ENCODE data around the gene FGF13.
A peak's percentile ranks its signal among the peaks of the same experiment; 100 is the strongest.

The FGF13 gene

DNA sequence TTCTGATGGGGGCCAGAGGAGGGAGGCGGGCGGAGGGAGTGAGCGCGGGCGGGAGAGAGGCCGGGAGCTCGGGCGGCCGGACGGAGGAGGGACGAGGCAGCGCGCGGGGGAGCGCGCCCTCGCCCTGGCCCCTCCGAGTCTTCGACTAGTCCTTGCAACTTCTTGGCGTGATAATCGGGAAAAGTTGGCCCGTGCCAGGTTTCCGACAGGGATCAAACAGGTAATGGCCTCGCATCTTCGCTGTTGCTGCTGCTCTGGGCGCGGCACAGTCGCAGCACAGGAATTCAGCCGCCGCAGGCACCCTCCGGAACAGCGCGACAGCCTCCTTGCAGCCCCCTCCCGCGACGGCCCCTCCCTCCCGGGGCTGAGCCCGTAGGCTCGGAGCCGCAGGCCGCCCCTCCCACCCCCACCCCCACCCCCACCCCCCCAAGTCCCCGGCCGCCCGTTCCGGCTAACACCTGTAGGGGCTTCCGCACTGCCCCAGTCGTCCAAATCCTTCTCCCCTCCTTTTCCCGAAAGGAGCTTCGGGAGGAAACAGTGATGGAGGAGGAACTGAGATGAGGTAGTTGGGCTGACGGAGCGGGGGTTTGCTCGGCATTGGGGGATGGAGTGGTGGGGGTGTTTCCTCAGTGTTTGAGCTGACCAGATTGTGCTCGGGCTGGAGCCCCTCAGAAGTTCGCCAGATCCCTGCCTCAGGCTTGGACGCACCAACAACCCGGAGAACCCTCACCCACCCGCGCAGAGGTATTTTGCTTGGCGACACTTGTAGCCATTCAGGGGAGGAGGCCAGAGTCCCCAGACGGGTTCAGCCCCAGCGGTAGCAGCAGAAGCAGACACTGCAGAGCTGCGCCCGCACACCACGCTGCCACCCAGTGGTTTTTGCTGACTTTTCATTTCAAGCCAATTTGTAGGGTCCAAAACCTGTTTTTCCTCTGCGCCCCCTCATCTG is at the start of gene FGF13:
Gene FGF13, minus strand, starts transcription at position 319 of the 949 bp plus-strand sequence. CDS start 714 bp downstream, outside the sequence.
- ATAC-seq (no peak), DNase-seq (ENCODE audit: low spot score in 2 of 2) (no peak)
- Mint-ChIP-seq H3K9me3 (peaks cover 3% of the 10 kb centered on the region), H3K36me3 (no peaks in the 10 kb centered on the region), H3K4me1 (no peaks in the 10 kb centered on the region), H3K27ac (no peak within 1 kb of the TSS), H3K4me3 (no peak within 1 kb of the TSS)

DNA sequence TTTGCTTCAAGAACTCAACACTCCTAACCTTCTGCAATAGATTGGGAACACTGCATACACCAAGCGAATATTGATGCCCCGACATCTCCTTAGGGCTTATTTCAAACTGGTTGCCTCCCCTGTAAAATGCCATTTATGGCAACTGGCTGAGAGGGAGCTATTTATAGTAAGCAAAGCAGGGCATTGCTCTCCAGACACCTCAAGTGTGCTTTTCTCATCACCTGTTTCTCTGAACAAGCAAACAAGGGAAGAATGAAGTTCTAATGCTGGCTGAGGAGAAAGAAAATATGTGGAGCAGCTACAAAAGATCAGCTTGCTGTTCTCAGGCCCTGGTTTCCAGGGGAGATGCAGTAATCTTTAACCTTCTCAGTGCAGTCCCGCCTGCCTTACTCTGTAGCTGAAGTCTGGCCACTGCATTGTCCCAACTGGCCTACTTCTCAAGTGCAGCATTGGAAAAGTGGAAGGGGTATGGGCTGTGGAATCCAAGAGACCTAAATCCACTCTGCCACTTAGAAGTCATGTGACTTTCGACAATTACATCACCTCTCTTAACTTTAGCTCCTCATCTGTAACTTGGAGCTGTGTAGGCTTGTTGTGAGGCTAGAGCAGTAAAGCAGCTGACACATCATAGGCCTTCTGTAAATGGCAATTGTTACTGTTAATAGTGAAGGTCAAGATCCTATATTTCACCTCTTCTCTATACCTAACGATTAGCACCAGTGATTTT is 47.9 kb upstream of the FGF13 start:
- Mint-ChIP-seq H3K36me3 (no peaks in the 10 kb centered on the region), H3K4me1 (no peaks in the 10 kb centered on the region), H3K27ac (no peak overlapping the region), H3K9me3 (no peaks in the 10 kb centered on the region), H3K4me3 (no peak overlapping the region)
- DNase-seq (ENCODE audit: low spot score in 2 of 2) (no peak), ATAC-seq (no peak)

DNA sequence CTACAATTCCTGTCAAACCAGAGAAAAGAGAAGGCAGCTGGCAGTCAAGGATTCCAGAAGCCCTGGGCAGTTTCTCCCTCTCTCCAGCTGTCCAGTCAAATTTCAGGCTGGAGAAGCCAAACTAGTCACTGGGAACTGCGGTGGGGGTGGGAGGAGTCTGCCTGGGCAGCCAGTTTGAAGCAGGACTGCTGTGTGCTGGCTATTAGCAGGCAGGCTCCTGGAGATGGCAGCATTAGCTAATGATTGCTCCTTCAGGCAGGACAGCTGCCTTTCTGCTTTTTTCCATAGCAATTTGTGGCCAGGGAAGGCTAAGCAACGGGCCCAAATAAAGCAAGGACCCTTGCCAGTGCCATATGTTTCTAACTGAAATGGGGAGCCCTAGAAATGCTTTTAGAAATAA is 44.7 kb upstream of the FGF13 start:
- no peak for ATAC-seq
- Mint-ChIP-seq H3K36me3 (no peaks in the 10 kb centered on the region), H3K4me3 (no peak overlapping the region), H3K4me1 (no peaks in the 10 kb centered on the region), H3K9me3 (no peaks in the 10 kb centered on the region), H3K27ac (no peak overlapping the region)
- no peak for DNase-seq (ENCODE audit: low spot score in 2 of 2)

DNA sequence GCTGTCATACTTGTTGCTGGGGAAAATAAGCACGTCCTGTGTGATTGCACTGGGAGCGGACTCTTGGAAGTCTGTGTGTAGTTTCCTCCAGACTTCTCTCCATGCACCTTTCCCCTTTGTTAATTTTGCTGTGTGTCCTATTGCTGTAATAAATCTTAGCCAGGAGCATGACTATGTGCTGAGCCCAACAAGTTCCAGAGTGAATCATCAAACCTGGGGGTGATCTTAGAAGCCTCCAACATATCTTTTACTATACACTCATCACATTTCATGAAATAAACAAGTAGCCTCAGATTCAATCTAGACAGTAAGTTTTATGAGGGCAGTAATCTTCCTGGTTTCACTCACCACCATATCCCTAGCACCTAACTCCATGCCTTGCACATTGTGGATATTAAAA is 43.3 kb upstream of the FGF13 start:
- H3K4me3 Mint-ChIP-seq, result no peak overlapping the region
- H3K27ac Mint-ChIP-seq, result no peak overlapping the region
- DNase-seq (ENCODE audit: low spot score in 2 of 2), result no peak
- no peaks in the 10 kb centered on the region for H3K4me1 Mint-ChIP-seq
- ATAC-seq, result no peak
- H3K36me3 Mint-ChIP-seq, result no peaks in the 10 kb centered on the region
- H3K9me3 Mint-ChIP-seq, result no peaks in the 10 kb centered on the region

DNA sequence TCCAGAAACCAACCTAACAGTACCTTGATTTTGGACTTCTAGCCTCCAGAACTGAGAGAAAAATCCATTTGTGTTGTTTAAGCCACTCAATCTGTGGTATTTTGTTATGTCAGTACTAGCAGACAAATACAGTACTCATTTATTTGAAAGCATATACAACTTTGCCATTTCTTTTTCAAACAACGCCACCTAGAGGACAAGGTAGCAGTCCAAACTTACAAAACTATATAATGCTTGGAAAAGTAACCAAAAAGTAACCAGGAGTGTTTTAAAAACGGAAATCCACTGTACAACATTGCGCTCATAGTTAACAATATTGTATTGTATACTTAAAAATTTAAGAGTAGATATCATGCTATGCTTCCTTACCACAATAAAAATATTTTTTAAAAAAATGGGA is 37.0 kb upstream of the FGF13 start:
- DNase-seq (ENCODE audit: low spot score in 2 of 2) (no peak), ATAC-seq (no peak)
- Mint-ChIP-seq H3K27ac (no peak overlapping the region), H3K4me3 (no peak overlapping the region), H3K4me1 (no peaks in the 10 kb centered on the region), H3K36me3 (no peaks in the 10 kb centered on the region), H3K9me3 (no peaks in the 10 kb centered on the region)

DNA sequence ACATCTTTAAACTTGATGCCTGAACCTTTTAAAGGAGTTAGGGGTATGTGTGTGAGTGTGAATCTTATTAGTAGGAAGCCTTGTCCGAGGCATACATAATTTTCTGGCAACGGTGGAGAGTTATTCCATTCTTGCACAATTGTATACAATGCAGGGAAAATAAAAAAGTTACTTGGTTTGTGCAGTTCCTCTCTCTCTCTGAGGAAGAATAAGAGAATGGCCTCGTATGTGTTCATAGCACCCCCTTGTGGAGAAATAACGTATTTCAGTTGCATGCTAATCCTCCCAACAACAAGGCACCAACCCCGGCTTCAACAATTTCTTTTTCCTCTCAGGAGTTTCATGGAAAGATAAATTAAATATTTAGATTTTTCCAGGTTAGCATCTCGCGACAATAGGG is 33.7 kb upstream of the FGF13 start:
- Mint-ChIP-seq H3K36me3 (no peaks in the 10 kb centered on the region), H3K4me3 (no peak overlapping the region), H3K27ac (no peak overlapping the region), H3K4me1 (no peaks in the 10 kb centered on the region), H3K9me3 (no peaks in the 10 kb centered on the region)
- no peak for ATAC-seq
- DNase-seq (ENCODE audit: low spot score in 2 of 2), result peak in 1 of 2 donors; percentile 41

DNA sequence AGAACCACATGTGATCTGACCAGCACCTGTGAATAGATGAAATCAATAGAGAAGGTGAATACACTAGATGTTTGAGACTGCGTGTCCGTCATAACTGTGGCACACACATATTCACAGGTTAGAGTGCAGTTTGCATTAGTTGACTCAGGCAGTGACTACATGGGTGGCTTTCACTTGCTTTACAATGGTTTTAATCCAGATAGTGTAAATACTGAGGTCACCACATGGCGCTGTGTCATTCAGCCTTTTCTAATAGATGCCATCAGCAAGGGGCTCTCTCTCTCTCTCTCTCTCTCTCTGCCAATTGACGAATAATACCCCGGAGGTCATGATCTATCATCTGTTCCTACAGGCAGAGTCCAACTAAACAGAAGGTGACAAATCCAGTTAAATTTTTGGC is 30.7 kb upstream of the FGF13 start:
- Mint-ChIP-seq H3K4me1 (no peaks in the 10 kb centered on the region), H3K4me3 (no peak overlapping the region), H3K36me3 (no peaks in the 10 kb centered on the region), H3K9me3 (no peaks in the 10 kb centered on the region), H3K27ac (no peak overlapping the region)
- ATAC-seq (no peak), DNase-seq (ENCODE audit: low spot score in 2 of 2) (no peak)

DNA sequence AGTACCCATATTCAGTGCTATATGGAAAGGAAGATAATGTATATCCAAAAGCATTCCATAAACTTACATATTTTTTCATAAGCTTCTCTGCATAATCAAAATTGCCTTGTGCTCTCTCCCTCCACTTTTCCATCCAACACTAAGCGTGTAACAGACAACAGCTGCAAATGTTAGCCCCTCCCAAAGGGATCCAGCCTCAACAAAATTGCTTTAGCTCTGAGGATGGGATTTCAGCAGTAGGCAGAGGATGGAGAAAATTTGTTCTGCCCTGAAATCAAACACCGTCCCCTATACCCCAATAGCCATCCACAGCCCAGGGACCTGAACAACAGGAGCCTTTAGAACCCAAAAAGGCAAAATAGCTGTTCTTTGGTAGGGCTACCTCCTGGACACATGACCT is 28.8 kb upstream of the FGF13 start:
- Mint-ChIP-seq H3K4me3 (no peak overlapping the region), H3K9me3 (no peaks in the 10 kb centered on the region), H3K4me1 (no peaks in the 10 kb centered on the region), H3K36me3 (no peaks in the 10 kb centered on the region), H3K27ac (no peak overlapping the region)
- no peak for ATAC-seq
- no peak for DNase-seq (ENCODE audit: low spot score in 2 of 2)

DNA sequence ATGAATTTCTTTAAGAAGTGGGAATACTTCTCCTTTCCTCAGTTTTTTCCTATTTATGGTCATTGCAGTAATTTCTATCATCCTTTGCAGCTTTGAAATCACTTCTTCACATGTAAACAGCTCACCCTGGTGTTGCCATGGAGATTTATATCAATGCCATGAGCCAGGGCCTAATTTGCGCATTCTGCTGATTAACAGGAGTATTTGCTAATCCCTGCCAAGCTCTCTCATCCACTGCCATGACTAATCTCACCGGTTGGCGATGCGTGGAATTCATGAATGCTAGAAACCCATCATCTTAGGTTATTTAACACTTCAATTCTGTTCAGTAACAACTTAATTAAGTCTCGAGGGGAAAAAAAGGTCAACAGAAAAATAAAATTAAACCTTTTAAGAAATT is 11.8 kb upstream of the FGF13 start:
- ATAC-seq (no peak), DNase-seq (ENCODE audit: low spot score in 2 of 2) (no peak)
- H3K9me3 Mint-ChIP-seq, result no peaks in the 10 kb centered on the region

DNA sequence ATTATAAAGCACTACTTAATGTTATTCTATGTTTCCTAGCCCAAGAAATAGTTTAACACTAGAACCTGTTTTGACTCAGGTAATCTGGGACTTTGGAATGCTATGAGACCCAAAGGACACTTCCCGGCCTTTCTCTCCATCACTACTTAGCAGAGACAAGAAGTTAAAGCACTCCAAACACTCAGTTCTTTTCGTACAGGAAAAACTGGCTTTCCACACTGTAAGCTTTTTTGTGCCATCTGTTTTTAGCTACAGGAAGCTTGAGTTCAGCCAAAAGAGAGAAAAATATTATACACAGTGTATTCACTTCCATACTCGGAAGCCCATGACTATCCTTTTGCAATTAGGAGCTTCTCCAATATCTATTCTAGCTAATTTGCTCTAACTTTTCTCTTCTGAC is 7.9 kb upstream of the FGF13 start:
- no peak for ATAC-seq
- H3K36me3 Mint-ChIP-seq, result no peaks in the 10 kb centered on the region
- H3K4me3 Mint-ChIP-seq, result no peak overlapping the region
- H3K27ac Mint-ChIP-seq, result no peak overlapping the region
- no peaks in the 10 kb centered on the region for H3K4me1 Mint-ChIP-seq
- DNase-seq (ENCODE audit: low spot score in 2 of 2), result no peak
- H3K9me3 Mint-ChIP-seq, result peaks cover 3% of the 10 kb centered on the region

More for the DNA sequence above, 11.8 kb upstream of the FGF13 start:
- no peak overlapping the region for H3K27ac Mint-ChIP-seq
- H3K36me3 Mint-ChIP-seq, result no peaks in the 10 kb centered on the region
- no peaks in the 10 kb centered on the region for H3K4me1 Mint-ChIP-seq
- H3K4me3 Mint-ChIP-seq, result no peak overlapping the region

DNA sequence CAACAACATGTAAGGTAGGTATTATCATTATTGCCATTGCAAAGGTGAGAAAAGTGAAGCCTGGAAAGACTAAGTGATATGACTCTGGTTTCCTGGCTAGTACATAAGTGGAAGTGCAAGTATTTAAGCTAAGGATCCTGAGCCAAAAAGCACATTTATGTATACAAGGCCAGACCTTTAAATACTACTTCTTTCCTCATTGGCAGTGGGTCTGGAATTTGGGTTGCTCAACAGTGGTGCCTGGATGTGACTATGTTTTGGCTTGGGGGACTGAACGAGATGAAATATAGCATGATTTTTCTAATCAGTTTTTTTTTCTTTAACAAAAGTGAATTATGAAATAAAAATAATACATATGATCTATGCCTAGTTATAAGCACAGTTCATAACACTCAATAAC is 7.4 kb upstream of the FGF13 start:
- no peak overlapping the region for H3K4me3 Mint-ChIP-seq
- H3K4me1 Mint-ChIP-seq, result no peaks in the 10 kb centered on the region
- DNase-seq (ENCODE audit: low spot score in 2 of 2) (no peak), ATAC-seq (no peak)
- no peaks in the 10 kb centered on the region for H3K36me3 Mint-ChIP-seq
- H3K9me3 Mint-ChIP-seq, result peaks cover 3% of the 10 kb centered on the region
- H3K27ac Mint-ChIP-seq, result no peak overlapping the region

DNA sequence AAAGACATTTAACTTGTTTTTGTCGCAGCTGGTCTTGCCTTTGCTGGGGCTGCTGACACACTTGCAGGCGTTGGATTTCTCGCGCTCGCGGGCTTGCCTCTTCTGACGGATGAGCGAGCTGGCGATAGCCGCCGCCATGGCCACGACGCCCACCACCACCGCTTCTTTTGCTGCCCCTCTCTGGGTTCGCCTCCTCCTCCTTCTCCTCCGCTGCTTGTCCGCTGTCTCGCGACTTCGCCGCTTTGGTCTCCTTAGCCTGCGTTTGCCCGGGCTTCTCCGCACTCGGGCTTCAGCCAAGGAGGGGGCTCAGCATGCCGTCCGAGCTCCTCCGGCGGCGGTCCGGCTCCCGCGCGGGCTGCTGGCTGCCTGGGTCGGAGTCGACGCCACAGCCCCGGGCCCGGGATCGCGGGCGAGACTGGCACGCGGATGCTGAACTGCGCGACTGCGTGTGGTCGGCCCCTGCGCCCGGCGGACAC is 613 bp downstream of the FGF13 start:
- DNase-seq (ENCODE audit: low spot score in 2 of 2), result no peak

DNA sequence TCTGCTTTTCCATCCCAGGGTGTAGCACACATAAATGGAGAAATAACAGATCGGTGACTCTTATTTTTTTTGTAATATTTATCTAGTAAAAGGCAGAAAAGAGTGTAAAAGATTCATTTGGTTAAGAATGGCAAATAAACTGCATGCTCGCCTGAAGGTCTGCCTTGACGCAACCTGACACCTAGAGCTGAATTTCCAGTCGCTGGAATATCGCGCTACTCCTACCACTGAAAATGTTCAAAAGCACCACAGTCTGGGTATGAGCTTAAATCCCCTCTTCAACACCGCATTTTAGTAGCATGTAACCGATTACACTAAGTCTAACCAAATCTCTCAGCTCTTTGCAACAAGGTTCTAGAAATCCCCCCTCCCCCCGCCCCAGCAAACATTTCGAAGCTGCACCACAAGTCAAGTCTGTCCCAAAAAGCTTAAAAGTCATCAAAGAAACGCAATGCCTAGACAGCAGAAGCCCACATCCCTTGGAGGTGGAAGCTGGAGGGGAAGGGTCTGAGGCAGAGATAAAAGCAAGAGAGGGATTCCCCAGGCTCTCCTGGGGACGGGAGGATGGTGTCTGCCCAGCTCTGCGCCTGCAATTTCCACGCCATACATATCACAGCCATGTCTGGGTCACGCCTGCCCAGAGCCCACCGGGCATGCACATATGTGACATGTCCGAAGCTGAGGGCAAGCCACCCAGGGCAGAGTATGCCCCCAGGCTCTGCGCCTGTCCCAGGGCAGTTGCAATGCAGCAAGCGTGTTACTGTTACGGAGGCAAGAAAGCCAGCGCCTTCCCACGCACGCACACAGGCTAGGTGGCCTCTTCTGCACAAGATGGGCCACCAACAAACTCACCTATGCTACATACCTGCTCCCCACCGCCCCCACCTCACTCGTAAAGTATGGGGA is 1.4 kb downstream of the FGF13 start:
- Mint-ChIP-seq H3K4me3 (no peak overlapping the region), H3K36me3 (no peaks in the 10 kb centered on the region), H3K27ac (no peak overlapping the region), H3K4me1 (no peaks in the 10 kb centered on the region), H3K9me3 (peaks cover 3% of the 10 kb centered on the region)
- no peak for DNase-seq (ENCODE audit: low spot score in 2 of 2)
- ATAC-seq, result no peak

More for the DNA sequence above, 613 bp downstream of the FGF13 start:
- Mint-ChIP-seq H3K4me1 (no peaks in the 10 kb centered on the region), H3K27ac (no peak overlapping the region), H3K4me3 (no peak overlapping the region), H3K36me3 (no peaks in the 10 kb centered on the region), H3K9me3 (peaks cover 3% of the 10 kb centered on the region)
- no peak for ATAC-seq

DNA sequence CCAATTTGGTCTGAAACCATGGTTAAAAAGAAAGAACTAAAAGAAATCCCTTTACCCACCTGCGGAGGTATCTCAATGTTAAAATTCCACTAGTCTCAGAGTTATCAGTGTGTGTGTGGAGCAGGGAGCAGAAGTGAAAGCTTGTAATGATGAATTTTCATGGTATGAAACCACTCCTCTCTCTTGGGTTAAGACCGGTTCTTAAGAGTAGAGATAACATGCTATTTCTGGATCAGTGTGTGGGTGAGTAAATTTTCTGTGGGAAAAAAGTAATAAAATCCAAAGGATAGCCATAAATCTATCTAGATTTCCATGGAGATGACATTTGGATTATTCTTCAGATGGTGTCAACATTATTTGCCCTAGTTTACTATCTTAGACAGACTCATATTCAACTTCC is 3.2 kb downstream of the FGF13 start:
- H3K9me3 Mint-ChIP-seq, result no peaks in the 10 kb centered on the region
- no peak overlapping the region for H3K4me3 Mint-ChIP-seq
- no peak overlapping the region for H3K27ac Mint-ChIP-seq
- H3K4me1 Mint-ChIP-seq, result no peaks in the 10 kb centered on the region
- H3K36me3 Mint-ChIP-seq, result no peaks in the 10 kb centered on the region
- DNase-seq (ENCODE audit: low spot score in 2 of 2) (no peak), ATAC-seq (no peak)

DNA sequence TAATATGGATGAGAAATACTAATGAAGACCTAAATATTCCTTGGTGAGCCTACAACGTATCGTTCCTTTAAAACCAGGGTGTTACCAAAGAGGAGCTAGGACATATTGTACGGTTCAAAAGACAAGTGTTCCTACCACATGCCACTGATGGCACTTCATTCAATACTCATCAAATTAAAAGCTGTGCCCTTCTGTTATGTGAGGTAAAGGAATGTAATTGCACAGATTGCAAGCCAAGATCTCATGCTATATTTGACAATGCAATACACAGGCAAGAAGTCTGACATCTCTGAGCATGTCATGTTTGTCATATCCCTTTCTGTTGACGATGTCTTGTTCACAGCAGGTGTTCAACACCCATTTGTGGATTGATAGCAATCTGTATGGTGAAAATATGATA is 6.9 kb downstream of the FGF13 start:
- Mint-ChIP-seq H3K4me3 (no peak overlapping the region), H3K36me3 (no peaks in the 10 kb centered on the region), H3K9me3 (peaks cover 6% of the 10 kb centered on the region), H3K4me1 (no peaks in the 10 kb centered on the region), H3K27ac (no peak overlapping the region)
- ATAC-seq (no peak), DNase-seq (ENCODE audit: low spot score in 2 of 2) (no peak)

Data from stimulated activated effector memory CD8-positive, alpha-beta T cell treated with anti-CD3 and anti-CD28 coated beads, Interleukin-12 subunit alpha, Interleukin-12 subunit beta, amount 100 ng/mL, for 72 hours (primary cell).